Measurements from ENCODE around the gene PLXNA4. TPM values are rescaled to one million over a fixed set of nuclear protein-coding genes. Genes with fewer than 3 reads are reported as not detected.

The PLXNA4 gene
- total and polyA plus RNA-seq, 11 donors = 1.8 to 22.1 (median 10.5) TPM

DNA sequence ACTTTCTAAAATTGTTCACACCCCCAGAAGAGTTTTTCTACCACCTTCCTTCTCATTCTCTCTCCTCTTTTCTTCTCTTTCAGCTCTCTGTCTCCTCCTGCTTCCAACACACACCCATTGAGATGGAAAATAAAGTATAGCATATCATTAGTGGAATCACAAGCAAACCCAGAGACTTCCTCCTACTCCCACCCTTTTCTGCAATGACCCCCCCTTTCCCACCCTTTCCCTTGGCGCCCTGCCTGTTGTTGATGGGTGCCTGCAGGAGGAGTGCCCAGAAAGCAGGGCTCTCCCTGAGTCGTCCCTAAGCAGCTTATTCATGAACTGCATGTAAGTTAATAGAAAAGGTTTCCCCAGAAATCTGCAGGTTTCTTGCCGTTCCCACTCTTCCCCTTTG lies 300.0 kb downstream of the PLXNA4 start:
- TF ChIP-seq, protein P1, sequence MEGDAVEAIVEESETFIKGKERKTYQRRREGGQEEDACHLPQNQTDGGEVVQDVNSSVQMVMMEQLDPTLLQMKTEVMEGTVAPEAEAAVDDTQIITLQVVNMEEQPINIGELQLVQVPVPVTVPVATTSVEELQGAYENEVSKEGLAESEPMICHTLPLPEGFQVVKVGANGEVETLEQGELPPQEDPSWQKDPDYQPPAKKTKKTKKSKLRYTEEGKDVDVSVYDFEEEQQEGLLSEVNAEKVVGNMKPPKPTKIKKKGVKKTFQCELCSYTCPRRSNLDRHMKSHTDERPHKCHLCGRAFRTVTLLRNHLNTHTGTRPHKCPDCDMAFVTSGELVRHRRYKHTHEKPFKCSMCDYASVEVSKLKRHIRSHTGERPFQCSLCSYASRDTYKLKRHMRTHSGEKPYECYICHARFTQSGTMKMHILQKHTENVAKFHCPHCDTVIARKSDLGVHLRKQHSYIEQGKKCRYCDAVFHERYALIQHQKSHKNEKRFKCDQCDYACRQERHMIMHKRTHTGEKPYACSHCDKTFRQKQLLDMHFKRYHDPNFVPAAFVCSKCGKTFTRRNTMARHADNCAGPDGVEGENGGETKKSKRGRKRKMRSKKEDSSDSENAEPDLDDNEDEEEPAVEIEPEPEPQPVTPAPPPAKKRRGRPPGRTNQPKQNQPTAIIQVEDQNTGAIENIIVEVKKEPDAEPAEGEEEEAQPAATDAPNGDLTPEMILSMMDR (IDR thresholded peaks at IDR 0.05) = no peak
- no peak for TF ChIP-seq POLR2A (IDR thresholded peaks at IDR 0.05)
- Histone ChIP-seq H3K27ac (no peak overlapping the region), H3K4me3 (no peak overlapping the region), H3K4me1 (peaks cover 0 to 12% (median 0%) of the 10 kb centered on the region in 12 donors), H3K9me3 (no peaks in the 10 kb centered on the region), H3K27me3 (no peaks in the 10 kb centered on the region), H3K36me3 (no peaks in the 10 kb centered on the region)
- ATAC-seq (no peak), DNase-seq (no peak)
- WGBS, 4 donors = 29 to 42% (median 41%) methylated on average over 3 of the region's 3 CpGs
- intact Hi-C loops (cut with DNase I) = no loop called here

- no peaks in the 10 kb centered on the region for H3K36me3 ChIP-seq
- intact Hi-C loops (cut with DNase I) = no loop called here
- no peak for TF ChIP-seq POLR2A (IDR thresholded peaks at IDR 0.05)
- TF ChIP-seq, protein P1 (IDR thresholded peaks at IDR 0.05) = no peak
- ATAC-seq (no peak), DNase-seq (no peak)
- 76 to 81% (median 79%) methylated on average over 4 of the region's 4 CpGs for WGBS, 4 donors
- H3K27me3 ChIP-seq = no peaks in the 10 kb centered on the region
- no peak overlapping the region for H3K4me3 ChIP-seq
- no peak overlapping the region for H3K27ac ChIP-seq
- H3K9me3 ChIP-seq = no peaks in the 10 kb centered on the region
- H3K4me1 ChIP-seq = peaks cover 0 to 12% (median 0%) of the 10 kb centered on the region in 12 donors
These were observed 300.6 kb downstream of the PLXNA4 start for GRCh38 chr7:132275416-132276233.

- Histone ChIP-seq H3K9me3 (no peaks in the 10 kb centered on the region), H3K27ac (no peak overlapping the region), H3K4me1 (peaks cover 0 to 12% (median 0%) of the 10 kb centered on the region in 12 donors), H3K27me3 (no peaks in the 10 kb centered on the region), H3K4me3 (no peak overlapping the region), H3K36me3 (no peaks in the 10 kb centered on the region)
- 77 to 90% (median 86%) methylated on average over 9 of the region's 9 CpGs for WGBS, 4 donors
- ATAC-seq = no peak
- intact Hi-C loops (cut with DNase I) = no loop called here
- TF ChIP-seq, protein P1 (IDR thresholded peaks at IDR 0.05) = no peak
- TF ChIP-seq POLR2A (IDR thresholded peaks at IDR 0.05) = no peak
- no peak for DNase-seq
These were observed 303.4 kb downstream of the PLXNA4 start for GRCh38 chr7:132272763-132273371.

DNA sequence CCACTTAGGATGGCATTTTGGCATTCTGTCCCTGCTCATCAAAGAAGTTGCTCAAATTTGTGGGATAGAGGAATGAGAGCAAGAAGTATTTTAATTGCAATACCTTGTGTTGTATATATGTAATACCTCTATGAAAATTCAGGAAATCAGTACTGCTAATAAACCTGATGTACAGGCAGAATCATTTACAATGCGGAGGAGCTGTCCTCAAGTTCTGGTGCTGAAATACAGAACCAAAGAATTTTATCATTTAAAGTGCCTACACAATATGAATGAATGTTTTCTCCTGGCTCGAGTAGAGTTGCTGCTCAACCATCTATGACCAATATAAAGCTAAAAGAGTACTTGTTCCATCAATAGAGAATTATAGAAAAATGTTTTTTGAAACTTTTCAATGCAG lies 305.8 kb downstream of the PLXNA4 start:
- ATAC-seq = no peak
- H3K27me3 ChIP-seq = no peaks in the 10 kb centered on the region
- H3K27ac ChIP-seq = no peak overlapping the region
- TF ChIP-seq POLR2A (IDR thresholded peaks at IDR 0.05) = no peak
- TF ChIP-seq, protein P1 (IDR thresholded peaks at IDR 0.05) = no peak
- WGBS, 4 donors = 49 to 65% (median 56%) methylated on average over 2 of the region's 2 CpGs
- no peaks in the 10 kb centered on the region for H3K36me3 ChIP-seq
- no peaks in the 10 kb centered on the region for H3K9me3 ChIP-seq
- H3K4me1 ChIP-seq = peaks cover 0 to under 1% (median 0%) of the 10 kb centered on the region in 12 donors
- no peak for DNase-seq
- H3K4me3 ChIP-seq = no peak overlapping the region
- intact Hi-C loops (cut with DNase I) = no loop called here
